ENCODE measurements around the gene KIAA0825.

Gene KIAA0825

GRCh38 chr5:94508461-94509148 lies 109.8 kb downstream of the KIAA0825 start:
- Mint-ChIP-seq H3K27me3 (ENCODE audit: low read depth, poor library complexity) (peaks cover 5% of the 10 kb centered on the region), H3K4me3 (no peak overlapping the region), H3K36me3 (ENCODE audit: low read depth) (no peaks in the 10 kb centered on the region), H3K4me1 (no peaks in the 10 kb centered on the region), H3K27ac (peak overlapping the region; percentile 85), H3K9me3 (no peaks in the 10 kb centered on the region)
- TF ChIP-seq CTCF (IDR thresholded peaks at IDR 0.05) = no peak
- no peak for DNase-seq

GRCh38 chr5:94505327-94506068 lies 112.9 kb downstream of the KIAA0825 start:
- H3K4me1 Mint-ChIP-seq = no peaks in the 10 kb centered on the region
- DNase-seq = no peak
- H3K36me3 Mint-ChIP-seq (ENCODE audit: low read depth) = no peaks in the 10 kb centered on the region
- no peak for TF ChIP-seq CTCF (IDR thresholded peaks at IDR 0.05)
- H3K27me3 Mint-ChIP-seq (ENCODE audit: low read depth, poor library complexity) = no peaks in the 10 kb centered on the region
- no peak overlapping the region for H3K4me3 Mint-ChIP-seq
- H3K27ac Mint-ChIP-seq = no peak overlapping the region
- no peaks in the 10 kb centered on the region for H3K9me3 Mint-ChIP-seq

- Mint-ChIP-seq H3K36me3 (ENCODE audit: low read depth) (no peaks in the 10 kb centered on the region), H3K4me1 (no peaks in the 10 kb centered on the region), H3K9me3 (no peaks in the 10 kb centered on the region), H3K27ac (no peak overlapping the region), H3K27me3 (ENCODE audit: low read depth, poor library complexity) (no peaks in the 10 kb centered on the region), H3K4me3 (no peak overlapping the region)
- DNase-seq = no peak
- no peak for TF ChIP-seq CTCF (IDR thresholded peaks at IDR 0.05)
Measured at GRCh38 chr5:94503677-94504076, 114.7 kb downstream of the KIAA0825 start.

DNA sequence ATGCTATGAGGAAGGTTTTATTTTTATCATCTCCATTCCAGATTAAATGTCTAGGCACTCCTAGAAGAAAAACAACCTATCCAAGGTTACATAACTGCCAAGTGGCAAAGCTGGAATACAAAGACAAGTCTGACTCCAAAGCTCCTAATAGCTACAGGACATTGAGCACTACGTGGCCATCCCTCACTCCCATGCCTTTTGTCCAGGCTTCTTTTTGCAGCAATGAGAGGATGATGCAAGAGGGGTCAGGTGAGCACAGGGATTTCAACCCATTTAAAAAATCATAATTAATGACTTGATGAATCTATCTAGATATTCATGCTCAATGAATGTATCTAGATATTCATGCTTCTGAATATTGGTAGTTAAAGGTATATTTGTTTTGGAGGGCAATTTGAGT lies 117.0 kb downstream of the KIAA0825 start:
- Mint-ChIP-seq H3K9me3 (no peaks in the 10 kb centered on the region), H3K27ac (peak overlapping the region; percentile 52), H3K36me3 (ENCODE audit: low read depth) (no peaks in the 10 kb centered on the region), H3K27me3 (ENCODE audit: low read depth, poor library complexity) (no peaks in the 10 kb centered on the region), H3K4me3 (no peak overlapping the region), H3K4me1 (no peaks in the 10 kb centered on the region)
- DNase-seq = no peak
- no peak for TF ChIP-seq CTCF (IDR thresholded peaks at IDR 0.05)

DNA sequence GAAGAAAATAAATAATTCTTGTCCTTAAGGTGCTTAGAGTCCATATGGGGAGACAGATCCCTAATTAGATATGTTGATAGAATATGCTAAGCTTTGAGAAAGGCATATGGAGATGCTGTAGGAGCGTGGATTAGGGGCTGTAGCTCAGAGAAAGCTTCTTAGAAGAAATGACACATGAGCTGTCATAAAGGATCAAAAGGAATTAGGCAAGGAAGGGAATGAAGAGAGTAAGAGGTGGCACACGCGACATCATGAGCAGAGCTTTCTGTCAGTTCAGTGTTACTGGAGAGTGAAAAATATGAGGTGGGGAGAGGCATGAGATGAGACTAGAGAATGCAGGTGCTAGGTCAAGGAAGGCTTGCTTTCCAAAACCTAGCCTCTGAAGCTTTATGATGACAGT lies 118.6 kb downstream of the KIAA0825 start:
- Mint-ChIP-seq H3K4me3 (no peak overlapping the region), H3K27ac (no peak overlapping the region), H3K27me3 (ENCODE audit: low read depth, poor library complexity) (no peaks in the 10 kb centered on the region), H3K4me1 (no peaks in the 10 kb centered on the region), H3K9me3 (no peaks in the 10 kb centered on the region), H3K36me3 (ENCODE audit: low read depth) (no peaks in the 10 kb centered on the region)
- TF ChIP-seq CTCF (IDR thresholded peaks at IDR 0.05) = no peak
- DNase-seq = no peak

- no peak for DNase-seq
- H3K4me3 Mint-ChIP-seq = no peak overlapping the region
- no peak for TF ChIP-seq CTCF (IDR thresholded peaks at IDR 0.05)
- H3K4me1 Mint-ChIP-seq = no peaks in the 10 kb centered on the region
- H3K9me3 Mint-ChIP-seq = no peaks in the 10 kb centered on the region
- no peaks in the 10 kb centered on the region for H3K36me3 Mint-ChIP-seq (ENCODE audit: low read depth)
- H3K27ac Mint-ChIP-seq = no peak overlapping the region
- H3K27me3 Mint-ChIP-seq (ENCODE audit: low read depth, poor library complexity) = no peaks in the 10 kb centered on the region
Measured at GRCh38 chr5:94498199-94498598, 120.2 kb downstream of the KIAA0825 start.
